Amygdala (tissue), 56 donors: ENCODE results near the gene XRCC6.
"Not testable (repeated sequence)": the region's sequence is repeated elsewhere in the genome, so short reads cannot be mapped to it uniquely, and the experiment has no call there.

Experiments used
- DNase-seq, 56 donors: peaks; one replicate each; lab custom pipeline; 2025; lab: John Stamatoyannopoulos, UW

The XRCC6 gene

GRCh38 chr22:41597635-41597953, 23.5 kb upstream of the XRCC6 start:
- DNase-seq: no peak

GRCh38 chr22:41598081-41598480, 23.0 kb upstream of the XRCC6 start:
- no peak for DNase-seq

GRCh38 chr22:41598891-41599635, 22.0 kb upstream of the XRCC6 start:
- DNase-seq: no peak

DNA sequence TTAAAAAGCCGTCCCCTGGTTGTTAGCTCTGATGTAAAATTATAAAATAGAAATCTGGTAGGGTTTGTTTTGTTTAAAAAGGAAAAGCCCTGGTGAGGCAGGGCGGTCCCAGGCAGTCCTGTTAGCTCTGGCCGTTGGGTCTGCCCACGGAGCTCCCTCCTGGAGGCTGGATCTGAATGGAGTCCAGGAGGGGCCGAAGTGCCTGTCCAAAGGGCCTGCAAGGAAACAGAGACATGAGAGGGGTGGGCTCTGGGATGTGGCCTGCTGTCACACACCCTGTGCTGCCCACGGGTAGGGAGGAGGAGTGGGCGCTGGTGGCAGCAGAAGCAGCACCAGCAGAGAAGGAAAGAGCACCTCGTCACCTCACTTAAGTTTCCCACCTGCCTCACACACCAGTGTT, 20.1 kb upstream of the XRCC6 start:
- DNase-seq: no peak

DNA sequence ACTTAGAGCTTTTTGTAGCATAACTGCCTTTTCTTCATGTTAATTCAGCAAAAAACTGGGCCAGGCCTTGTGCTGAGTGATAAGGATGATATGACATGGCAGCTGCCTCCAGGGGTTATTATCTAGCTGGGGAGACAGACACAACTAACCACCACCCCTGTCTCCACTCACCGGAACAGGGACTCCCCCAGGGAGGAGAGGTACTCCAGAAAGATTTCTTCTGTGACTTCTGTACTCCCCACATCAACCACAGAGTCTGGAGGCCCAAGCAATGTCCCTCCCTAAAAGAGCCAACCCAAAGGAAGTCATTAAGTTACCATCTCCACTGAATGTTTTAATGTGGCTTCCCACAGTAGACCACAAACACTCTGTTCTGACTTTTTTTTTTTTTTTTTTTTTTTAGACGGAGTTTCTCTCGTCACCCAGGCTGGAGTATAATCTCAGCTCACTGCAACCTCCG, 17.2 kb upstream of the XRCC6 start:
- DNase-seq: no peak

GRCh38 chr22:41608386-41608785, 12.7 kb upstream of the XRCC6 start:
- no peak for DNase-seq

DNA sequence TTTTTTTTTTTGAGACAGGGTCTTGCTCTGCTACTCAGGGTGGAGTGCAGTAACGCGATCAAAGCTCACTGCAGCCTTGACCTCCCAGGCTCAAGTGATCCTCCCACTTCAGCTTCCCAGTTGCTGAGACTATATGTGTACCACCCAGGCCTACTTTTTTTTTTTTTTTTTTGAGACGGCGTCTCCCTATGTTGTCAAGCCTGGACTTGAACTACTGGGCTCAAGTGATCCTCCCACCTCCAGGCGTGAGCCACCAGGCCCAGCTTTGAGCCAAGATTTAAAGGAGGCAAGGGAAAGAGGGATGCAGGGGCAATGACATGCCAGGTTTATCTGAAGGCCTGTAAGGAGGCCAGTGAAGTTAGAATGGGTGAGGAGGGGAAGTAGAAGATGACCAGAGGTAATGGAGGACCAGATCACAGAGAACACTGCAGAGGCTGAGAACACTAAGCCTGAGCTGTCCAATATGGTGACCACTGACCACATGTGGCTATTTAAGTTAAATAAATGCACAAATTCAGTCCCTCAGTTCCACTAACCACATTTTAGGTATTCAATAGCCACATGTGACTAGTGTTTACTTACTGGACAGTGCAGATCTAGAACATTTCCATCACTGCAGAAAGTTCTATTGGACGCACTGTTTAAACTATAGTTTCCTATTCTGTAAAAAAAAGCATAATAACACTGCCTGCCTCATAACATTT, 8.3 kb upstream of the XRCC6 start:
- DNase-seq: no peak

DNA sequence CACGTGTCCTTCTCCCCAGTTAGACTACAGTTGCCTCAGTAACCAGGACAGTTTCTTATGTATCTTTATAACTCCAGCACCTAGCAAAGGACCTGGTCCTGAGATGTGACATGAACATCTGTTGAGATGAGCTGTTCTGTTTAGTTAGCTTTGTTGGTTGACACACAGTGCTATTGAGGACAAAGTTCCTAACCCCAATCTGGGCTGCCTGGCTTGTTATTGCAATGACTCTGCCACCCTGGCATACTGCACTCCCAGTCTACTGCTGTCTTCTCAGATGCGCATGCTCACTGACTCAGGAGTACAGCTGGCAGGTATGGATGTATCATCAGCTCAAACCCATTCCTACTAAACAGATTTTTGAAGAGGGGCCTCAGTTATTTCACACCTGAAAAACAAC, 7.6 kb upstream of the XRCC6 start:
- DNase-seq: no peak

- DNase-seq: peak in 13 of 56 donors; percentile 7 to 35 (median 17)
These were observed 1.0 kb upstream of the XRCC6 start for GRCh38 chr22:41619979-41620588.

- DNase-seq: peak in 2 of 56 donors; percentile 45 to 56
These were observed 451 bp upstream of the XRCC6 start, which contains the start of gene DESI1 for GRCh38 chr22:41620589-41621098. Gene DESI1, minus strand, starts transcription at chr22:41621043. Its CDS starts 204 bp downstream, at chr22:41620839.

- no peak for DNase-seq
These were observed 750 bp downstream of the XRCC6 start for GRCh38 chr22:41621911-41622179.

- DNase-seq: no peak
These were observed 4.5 kb downstream of the XRCC6 start for GRCh38 chr22:41625577-41625976.

DNA sequence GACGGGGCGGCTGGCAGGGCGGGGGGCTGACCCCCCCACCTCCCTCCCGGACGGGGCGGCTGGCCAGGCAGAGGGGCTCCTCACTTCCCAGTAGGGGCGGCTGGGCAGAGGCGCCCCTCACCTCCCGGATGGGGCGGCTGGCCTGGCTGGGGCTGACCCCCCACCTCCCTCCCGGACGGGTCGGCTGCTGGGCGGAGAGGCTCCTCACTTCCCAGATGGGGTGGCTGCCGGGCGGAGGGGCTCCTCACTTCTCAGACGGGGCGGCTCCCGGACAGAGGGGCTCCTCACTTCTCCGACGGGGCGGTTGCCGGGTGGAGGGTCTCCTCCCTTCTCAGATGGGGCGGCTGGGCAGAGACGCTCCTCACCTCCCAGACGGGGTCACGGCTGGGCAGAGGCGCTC, 10.0 kb downstream of the XRCC6 start:
- DNase-seq: not testable (repeated sequence)

DNA sequence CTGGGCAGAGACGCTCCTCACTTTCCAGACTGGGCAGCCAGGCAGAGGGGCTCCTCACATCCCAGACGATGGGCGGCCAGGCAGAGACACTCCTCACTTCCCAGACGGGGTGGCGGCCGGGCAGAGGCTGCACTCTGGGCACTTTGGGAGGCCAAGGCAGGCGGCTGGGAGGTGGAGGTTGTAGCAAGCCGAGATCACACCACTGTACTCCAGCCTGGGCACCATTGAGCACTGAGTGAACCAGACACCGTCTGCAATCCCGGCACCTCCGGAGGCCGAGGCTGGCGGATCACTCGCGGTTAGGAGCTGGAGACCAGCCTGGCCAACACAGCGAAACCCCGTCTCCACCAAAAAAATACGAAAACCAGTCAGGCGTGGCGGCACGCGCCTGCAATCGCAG, 10.5 kb downstream of the XRCC6 start:
- DNase-seq: not testable (repeated sequence)

- DNase-seq: not testable (repeated sequence)
These were observed 13.5 kb downstream of the XRCC6 start for GRCh38 chr22:41634610-41635009.

GRCh38 chr22:41636467-41636866, 15.4 kb downstream of the XRCC6 start:
- DNase-seq: peak in 3 of 56 donors; percentile 1 to 21 (median 4)

GRCh38 chr22:41637623-41638022, 16.5 kb downstream of the XRCC6 start:
- DNase-seq: not testable (repeated sequence)

GRCh38 chr22:41638124-41638523, 17.0 kb downstream of the XRCC6 start:
- no peak for DNase-seq

DNA sequence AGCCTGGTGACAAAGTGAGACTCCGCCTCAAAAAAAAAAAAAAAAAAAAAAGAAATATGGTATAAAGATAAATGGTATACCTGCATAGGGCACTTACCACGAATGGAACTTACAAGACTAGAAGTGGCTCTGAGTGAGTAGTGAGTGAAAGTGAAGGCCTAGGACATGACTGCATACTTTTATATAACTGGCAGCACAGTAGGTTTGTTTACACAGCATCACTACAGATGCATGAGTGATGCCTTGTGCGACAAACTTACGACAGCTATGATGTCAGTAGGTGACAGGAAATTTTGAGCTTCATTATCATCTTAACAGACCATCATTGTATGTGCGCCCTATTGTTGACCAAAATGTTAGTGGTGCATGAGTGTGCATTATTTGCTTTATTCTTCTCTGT, 17.7 kb downstream of the XRCC6 start:
- no peak for DNase-seq

GRCh38 chr22:41641854-41642253, 20.8 kb downstream of the XRCC6 start:
- DNase-seq: no peak

DNA sequence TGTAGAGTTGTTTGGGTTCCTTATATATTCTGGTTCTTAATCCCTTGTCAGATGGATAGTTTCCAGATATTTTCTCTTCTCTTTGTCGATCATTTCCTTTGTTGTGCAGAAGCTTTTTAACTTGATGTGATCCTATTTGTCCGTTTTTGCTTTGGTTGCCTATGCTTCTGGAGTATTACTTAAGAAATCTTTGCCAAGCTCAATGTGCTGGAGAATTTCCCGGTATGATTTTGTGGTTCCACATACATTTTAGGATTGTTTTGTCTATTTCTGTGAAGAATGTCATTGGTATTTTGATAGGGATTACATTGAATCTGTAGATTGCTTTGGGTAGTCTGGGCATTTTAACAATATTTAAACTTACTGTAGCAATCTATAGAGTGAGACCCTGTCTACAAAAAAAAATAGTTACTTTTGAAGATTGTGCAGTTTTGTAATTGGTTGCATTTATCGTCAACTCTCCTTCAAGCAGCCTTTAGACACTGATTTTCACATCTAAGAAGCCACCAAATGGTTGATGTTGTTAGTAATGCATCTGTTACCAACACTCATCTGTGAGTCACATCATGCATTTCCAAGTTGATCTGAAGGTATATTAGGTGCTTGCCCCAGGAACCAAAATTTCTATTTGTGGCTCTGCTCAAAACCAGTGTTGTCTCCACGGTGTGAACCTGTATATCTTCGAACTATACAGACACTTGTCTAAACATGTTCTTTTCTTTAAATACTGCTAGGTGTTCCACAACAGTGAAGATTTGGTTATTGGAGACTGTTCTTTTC, 21.4 kb downstream of the XRCC6 start:
- DNase-seq: no peak
